HS-27A (cell line): ENCODE data around the gene ZNF491.
A peak's percentile ranks its signal among the peaks of the same experiment; 100 is the strongest.
"Not testable (repeated sequence)": the region's sequence is repeated elsewhere in the genome, so short reads cannot be mapped to it uniquely, and the experiment has no call there.

Source experiments
- DNase-seq: peaks from one replicate; pipeline ENCODE4 v3.0.0-alpha.2; 2012; ENCODE audit warnings: low read depth, missing footprints

The ZNF491 gene

DNA sequence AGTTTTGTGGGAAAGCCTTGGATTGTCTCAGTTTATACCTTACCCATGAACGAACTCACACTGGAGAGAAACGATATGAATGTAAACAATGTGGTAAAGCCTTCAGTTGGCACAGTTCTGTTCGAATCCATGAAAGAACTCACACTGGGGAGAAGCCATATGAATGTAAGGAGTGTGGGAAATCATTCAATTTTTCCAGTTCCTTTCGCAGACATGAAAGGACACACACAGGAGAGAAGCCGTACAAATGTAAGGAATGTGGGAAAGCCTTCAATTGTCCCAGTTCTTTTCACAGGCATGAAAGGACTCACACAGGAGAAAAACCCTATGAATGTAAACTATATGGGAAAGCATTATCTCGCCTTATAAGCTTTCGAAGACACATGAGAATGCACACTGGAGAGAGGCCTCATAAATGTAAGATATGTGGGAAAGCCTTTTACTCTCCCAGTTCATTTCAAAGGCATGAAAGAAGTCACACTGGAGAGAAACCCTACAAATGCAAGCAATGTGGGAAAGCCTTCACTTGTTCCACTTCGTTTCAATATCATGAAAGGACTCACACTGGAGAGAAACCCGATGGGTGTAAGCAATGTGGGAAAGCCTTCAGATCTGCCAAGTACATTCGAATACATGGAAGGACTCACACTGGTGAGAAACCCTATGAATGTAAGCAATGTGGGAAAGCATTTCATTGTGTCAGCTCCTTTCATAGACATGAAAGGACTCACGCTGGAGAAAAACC lies 8.2 kb downstream of the ZNF491 start:
- no peak for DNase-seq

DNA sequence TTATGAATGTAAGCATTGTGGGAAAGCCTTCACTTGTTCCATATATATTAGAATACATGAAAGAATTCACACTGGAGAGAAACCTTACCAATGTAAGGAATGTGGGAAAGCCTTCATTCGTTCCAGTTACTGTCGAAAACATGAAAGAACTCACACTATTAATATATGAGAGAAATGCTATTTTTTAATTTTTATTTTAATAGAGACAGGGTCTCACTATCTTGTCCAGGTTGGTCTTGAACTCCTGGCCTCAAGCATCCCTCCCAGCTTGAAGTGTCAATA lies 8.7 kb downstream of the ZNF491 start:
- no peak for DNase-seq

DNA sequence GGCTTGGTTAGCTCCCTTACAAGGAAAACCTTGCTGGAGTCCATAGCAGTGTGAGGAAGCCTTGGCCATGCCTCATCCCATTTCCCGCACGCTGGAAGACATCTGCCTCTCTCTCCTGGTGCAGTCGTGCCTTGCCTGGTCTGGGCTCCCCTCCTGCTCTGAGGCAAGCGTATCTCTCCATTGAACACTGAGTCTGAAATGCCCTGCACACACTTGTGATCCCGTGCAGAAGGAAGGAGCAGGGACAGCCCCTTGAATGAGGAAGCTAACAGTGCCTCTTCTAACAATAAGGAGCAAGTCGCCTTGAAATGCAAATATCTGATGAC lies 15.3 kb downstream of the ZNF491 start:
- no peak for DNase-seq

DNA sequence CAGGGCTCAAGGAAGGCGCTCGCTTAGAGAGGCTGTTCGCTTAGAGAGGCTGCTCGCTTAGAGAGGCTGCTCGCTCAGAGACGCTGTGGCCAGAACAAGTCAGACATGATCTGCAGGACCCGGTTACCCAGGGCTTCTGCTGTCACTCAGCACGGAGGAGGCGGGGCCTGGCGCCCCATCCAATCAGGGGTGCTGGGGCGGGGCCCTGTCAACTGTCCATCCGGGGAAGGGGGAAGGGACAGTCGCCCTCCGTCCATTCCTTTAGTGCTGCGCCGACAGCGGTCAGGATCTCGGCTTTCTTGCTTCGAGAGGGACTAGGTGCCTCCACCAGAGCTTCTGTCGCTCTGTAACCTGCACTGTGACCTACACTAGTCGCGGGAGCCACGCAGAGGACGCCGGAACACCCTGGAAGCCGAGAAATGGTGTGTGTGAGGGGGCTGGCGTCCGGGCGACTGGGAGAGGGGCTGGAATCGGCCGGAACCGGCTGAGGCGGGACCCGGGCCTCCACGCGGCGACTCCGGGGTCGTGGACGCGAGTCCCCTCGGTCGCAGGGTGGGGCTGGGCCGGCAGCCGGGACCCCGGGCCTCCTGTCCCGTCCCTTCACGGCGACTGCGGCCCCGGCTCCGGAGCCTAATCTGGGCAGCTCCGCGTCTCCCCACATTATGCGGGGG lies 15.8 kb downstream of the ZNF491 start, which contains the start of gene ZNF440:
ZNF440 (plus strand) TSS at position 245 of the 671 bp plus-strand sequence; CDS start at position 420, 175 bp downstream.
- DNase-seq = peak; percentile 66

DNA sequence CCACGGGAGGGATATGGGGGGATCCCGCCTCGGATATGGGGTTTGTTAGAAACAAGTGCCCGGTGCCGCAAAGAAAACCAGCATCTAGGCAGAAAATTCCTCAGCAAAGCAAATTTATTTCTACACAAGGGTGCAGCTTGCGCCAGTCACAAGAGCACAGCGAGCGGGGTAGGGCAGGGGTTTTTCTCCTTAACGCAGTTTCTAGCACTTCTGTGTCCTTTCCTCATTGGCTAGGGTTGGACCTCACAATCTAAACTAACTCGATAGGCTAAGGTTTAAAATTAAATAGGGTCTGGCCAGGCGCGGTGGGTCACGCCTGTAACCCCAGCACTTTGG lies 16.3 kb downstream of the ZNF491 start:
- no peak for DNase-seq

DNA sequence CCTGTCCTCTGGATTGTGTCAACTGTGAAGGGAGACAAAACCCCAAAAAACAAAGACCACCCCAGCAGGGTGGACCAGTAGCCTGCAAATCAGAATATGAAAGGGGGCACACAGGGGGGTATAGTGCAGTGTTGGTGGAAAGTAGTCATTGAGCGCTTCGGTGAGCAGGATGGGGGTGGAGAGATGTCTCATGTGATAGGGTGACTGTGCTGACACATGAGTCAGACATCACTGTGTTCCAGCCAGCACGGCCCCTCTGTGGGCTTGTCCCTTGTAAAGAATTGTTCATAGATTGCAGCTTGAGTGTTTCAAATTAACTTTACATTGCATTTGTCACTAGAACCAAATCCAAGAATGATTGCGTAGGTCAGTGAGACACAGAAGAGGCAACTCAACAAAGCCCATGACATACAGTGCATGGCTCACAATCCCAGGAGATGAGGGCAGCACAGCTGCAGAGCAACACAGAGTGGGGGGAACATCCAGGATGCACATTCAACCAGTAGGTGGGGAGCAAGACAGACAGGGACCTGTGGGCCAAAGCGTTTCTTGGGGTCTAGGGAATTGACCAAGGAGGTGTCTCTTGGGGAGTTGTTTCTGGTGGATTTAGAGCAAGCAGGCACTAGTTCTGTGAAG lies 23.3 kb downstream of the ZNF491 start:
- DNase-seq = no peak

DNA sequence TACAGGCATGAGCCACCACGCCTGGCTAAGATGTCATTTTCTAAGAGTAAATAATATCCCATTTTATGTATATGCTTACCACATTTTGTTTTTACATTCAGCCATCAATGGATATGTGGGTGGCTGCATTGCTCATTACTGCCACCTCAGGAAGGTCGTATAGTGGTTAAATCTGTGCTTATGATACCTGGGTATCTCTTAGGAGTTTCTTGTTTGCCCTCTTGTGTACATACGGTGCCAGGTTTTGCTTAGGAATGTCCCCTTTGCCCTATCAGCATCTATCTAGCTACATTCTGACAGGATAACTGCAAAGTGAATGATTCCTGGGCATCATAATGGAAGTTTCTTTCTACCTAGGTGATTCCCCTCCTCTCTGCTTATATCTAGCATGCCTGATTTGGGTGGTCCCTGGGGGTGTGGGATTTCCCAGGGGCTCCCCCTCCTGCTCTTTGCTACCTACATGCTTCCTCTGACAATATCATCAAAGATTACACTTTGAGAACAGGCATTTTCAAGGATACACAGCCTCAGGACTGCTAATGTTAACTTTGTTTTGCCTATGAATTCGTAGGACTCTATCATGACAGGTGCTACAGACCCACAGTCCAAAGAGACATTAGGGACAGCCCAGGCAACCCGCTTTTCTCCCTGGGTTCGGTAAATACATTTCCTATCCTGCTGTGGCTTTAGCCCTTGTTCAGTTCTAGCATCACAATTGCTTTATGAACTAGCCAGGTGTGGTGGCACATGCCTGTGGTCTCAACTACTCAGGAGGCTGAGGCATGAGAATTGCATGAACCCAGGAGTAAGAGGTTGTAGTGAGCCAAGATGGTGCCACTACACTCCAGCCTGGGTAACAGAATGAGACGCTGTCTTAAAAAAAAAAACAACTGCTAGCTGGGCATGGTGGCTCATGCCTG lies 30.9 kb downstream of the ZNF491 start:
- DNase-seq = not testable (repeated sequence)

DNA sequence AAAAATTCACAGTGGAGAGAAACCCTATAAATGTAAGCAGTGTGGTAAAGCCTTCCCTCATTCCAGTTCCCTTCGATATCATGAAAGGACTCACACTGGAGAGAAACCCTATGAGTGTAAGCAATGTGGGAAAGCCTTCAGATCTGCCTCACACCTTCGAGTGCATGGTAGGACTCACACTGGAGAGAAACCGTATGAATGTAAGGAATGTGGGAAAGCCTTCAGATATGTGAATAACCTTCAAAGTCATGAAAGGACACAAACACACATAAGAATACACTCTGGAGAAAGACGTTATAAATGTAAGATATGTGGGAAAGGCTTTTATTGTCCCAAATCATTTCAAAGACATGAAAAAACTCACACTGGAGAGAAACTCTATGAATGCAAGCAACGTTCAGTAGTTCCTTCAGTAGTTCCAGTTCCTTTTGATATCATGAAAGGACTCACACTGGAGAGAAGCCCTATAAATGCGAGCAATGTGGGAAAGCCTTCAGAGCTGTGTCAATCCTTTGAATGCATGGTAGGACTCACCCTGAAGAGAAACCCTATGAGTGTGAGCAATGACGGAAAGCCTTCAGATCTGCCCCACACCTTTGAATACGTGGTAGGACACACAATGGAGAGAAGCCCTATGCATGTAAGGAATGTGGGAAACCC lies 34.1 kb downstream of the ZNF491 start:
- DNase-seq = no peak

DNA sequence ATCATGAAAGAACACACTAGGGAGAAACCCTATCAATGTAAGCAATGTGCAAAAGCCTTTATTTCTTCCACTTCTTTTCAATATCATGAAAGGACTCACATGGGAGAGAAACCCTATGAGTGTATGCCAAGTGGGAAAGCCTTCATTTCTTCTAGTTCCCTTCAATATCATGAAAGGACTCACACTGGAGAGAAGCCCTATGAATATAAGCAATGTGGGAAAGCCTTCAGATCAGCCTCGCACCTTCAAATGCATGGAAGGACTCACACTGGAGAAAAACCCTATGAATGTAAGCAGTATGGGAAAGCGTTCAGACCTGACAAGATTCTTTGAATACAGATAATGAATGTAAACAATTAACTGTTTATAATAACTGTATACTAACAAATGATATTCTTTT lies 35.2 kb downstream of the ZNF491 start:
- DNase-seq = no peak

DNA sequence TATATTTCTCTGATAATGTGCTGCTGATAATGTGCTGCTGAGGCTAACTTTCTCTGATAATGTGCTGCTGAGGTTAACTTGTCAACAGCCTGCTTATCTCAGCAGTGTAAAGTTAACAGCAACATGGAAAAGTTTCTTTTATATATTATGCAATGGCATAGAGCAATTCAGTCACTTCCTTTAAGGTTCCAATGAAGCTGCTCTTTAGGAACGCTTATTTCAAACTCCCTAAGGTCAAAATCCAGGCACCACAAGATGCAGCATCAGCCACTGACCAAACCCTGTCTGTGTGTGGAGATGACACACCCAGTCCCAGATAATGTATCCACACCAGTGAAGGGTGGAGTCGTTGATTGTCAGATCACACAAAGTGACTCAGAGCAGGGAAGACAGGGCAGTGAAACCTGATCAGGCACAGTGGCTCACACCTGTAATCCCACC lies 37.3 kb downstream of the ZNF491 start:
- not testable (repeated sequence) for DNase-seq

DNA sequence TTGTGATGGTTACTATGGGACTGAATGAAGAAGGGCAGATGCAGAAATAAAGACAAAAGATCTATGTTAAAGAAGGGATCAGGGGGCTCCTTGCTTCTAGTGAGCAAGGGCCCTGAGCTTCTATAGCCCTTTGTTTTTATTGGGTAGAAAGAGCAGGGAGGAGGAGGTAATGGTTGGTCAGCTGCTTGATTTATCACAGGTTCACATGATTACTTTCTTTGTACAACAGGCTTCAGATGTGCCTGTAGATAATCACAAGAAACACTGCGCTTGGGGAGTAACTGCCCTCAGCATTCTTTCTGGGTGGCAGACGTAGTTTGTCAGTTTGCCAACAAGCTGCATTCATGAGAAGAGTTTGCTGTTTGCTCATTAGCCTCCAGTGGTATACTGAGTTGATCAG lies 45.4 kb downstream of the ZNF491 start:
- no peak for DNase-seq

DNA sequence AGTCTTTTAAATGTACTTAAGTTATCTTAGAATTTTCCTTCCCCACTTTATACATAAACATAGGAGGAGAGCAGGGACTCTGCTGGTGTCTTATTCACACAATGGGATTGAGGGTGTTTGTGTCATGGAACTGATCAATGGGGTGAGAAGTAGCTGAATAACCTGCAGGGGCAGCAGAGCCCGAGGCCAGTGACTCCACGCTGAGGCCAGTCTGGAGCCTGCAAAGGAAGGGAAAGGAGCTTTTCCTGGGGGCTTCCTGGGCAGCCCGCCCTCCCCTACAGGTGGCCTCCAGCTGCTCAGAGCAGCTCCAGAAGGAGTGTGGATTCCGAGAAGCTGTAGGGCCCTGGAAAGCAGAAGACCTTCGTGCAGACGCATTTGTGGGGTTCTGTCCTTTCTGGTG lies 49.3 kb downstream of the ZNF491 start:
- not testable (repeated sequence) for DNase-seq

DNA sequence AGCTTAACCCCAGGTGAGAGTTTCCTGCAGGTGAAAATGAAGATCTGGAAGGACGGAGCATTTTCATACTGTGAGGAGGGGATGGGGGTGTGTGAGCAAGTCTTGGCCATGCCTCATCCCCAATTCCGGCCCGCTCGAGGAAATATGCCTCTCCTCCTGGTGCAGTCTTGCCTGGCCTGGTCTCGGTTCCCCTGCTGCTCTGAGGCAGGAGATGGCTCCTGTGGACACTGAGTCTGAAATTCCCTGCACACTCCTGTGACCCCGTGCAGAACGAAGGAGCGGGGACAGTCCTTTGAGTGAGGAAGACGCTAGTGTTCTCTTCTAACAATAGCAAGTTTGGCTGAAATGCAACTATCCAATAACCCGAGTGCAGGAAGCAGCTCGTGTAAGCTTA lies 49.9 kb downstream of the ZNF491 start:
- no peak for DNase-seq

DNA sequence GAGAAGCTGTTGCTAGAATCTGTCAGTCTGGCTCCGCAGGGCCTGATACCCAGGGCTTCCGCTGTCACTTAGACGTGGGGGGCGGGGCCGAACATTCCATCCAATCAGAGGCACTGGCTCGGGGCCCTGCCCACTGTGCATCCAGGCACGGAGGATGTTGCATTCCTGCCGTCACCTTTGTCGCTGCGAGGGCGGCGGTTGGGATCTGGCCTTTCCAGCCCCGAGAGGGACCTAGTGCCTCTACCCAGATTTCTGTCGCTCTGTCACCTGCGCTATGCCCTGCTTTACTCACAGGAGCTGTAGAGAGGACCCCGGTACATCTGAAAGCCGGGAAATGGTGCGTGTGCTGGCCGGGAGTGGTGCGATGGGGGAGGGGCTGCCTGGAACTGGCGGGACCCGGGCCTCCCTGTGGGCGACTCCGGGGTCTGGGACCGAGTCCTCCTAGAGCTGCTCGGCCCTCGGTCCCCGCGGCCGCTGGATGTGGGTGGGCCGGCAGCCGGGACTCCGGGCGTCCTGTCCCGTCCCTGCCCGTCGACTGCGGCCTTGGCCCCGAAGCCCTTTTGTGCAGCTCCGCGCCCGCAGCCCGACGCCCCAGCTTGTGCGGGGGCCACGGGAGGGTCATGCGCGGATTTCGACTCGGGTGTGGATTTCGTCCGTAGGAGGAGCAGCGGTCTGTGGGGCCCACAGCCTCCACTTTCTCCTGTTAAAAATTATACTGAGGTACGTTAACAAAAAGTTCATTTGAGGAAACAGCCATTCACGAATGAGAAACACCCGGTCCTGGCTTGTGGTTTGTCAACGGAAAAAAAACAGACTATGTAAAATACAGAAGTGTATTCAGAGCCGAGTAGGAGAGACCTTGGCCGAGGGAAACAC lies 50.5 kb downstream of the ZNF491 start, which contains the start of gene ZNF439:
ZNF439 (plus strand) TSS at position 133 of the 876 bp plus-strand sequence; CDS start at position 275, 142 bp downstream.
- DNase-seq = no peak

DNA sequence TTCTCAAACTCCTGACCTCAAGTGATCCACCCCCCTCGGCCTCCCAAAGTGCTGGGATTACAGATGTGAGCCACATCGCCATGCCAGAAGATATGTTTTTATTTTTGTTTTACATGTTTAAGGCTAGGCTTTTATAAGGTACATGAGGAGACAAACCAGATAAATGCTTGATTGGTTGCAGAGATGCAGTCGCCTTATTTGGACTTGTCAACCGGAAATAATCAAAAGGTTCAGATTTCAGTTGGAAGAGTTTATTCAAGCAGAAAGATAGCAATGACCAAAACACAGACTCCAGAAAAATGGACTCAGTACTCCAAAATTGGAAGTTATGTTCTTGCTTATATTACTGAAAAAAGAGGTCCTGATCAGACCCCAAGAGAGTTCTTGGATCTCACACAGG lies 52.0 kb downstream of the ZNF491 start:
- not testable (repeated sequence) for DNase-seq

DNA sequence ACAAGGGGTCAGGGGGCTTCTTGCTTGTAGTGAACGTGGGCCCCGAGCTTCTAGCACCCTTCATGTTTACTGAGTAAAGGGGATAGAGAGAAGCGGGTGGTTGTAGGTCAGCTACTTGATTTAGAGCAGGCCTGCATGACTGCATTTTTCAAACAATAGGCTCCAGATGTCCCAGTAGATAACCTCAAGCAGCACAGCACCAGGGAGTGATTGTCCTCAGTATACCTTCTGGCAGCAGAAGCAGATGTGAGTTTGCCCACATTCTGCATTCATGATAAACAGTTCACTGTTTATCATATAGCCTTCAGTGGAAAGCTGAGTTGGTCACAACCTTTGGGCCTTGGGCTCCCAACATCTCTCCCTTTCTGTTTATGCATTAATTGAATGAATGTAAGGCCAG lies 55.0 kb downstream of the ZNF491 start:
- DNase-seq = no peak

DNA sequence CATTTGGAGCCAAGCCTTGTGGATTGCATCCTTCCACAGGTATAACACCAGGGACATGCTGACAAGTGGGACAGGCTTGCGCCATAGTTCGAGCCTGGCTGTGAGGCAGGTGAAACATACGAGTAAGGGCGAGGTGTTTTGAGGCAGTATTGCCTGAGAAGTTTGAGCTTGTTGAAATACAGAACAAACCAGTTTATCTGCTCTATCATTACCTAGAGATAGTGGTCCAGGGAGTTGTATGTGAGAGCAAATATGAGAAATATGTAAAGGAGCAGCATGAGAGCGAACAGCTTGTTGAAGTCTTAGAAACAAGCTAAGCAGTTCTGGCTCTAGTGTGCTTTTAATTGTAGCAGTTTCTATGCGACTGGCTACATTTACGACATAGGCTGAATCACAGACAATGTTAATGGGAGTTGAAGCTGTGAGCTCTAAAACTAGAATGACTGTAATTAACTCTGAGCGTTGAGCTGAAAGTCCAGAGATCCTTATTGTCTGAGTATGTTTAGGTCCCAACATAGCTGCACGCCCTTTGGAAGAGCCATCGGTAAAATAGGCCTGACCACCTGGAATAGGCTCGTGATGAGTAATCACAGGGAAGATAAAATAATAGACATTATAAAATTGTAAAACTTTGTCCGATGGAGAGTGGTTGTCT lies 58.4 kb downstream of the ZNF491 start:
- no peak for DNase-seq
